Heart left ventricle (tissue), 16 donors: Measurements from ENCODE around the gene ASCC3. TPM values are rescaled to one million over a fixed set of nuclear protein-coding genes. Genes with fewer than 3 reads are reported as not detected.

Experiments
- ATAC-seq, 4 donors: fragments of 200-7000 bp; cut with Tn5 transposase; one replicate each; pipeline ENCODE4 v1.9.1; 2020 to 2022; ENCODE audit warnings: moderate library complexity in 4 of 4, mild to moderate bottlenecking in 3 of 4, moderate number of reproducible peaks in 1 of 4
- DNase-seq, 5 donors: peaks; one replicate each; pipeline ENCODE4 v3.0.0-alpha.2; 2020
- H3K27ac ChIP-seq, 12 donors: fragments of 200-600 bp; sonication (generic) in 4 of 12; one replicate each; pipeline versions ENCODE4 v1.5.0 to v1.8.0; 2016 to 2022; ENCODE audit warnings: mild to moderate bottlenecking in 2 of 12
- H3K27me3 ChIP-seq, 9 donors: fragments of 200-600 bp; sonication (generic) in 2 of 9; one replicate each; pipeline versions ENCODE4 v1.5.1 to v1.8.0; 2016 to 2022; ENCODE audit warnings: mild to moderate bottlenecking in 3 of 9
- H3K36me3 ChIP-seq, 9 donors: fragments of 200-600 bp; sonication (generic) in 2 of 9; one replicate each; pipeline versions ENCODE4 v1.5.0 to v1.8.0; 2018 to 2022; ENCODE audit warnings: mild to moderate bottlenecking in 2 of 9
- H3K4me1 ChIP-seq, 12 donors: fragments of 200-600 bp; sonication (generic) in 4 of 12; one replicate each; pipeline versions ENCODE4 v1.5.0 to v1.8.0; 2016 to 2022; ENCODE audit warnings: mild to moderate bottlenecking in 3 of 12
- H3K4me3 ChIP-seq, 12 donors: fragments of 200-600 bp; sonication (generic) in 4 of 12; one replicate each; pipeline versions ENCODE4 v1.5.0 to v1.8.0; 2017 to 2022; ENCODE audit warnings: mild to moderate bottlenecking in 9 of 12, moderate library complexity in 4 of 12
- H3K9me3 ChIP-seq, 12 donors: fragments of 200-600 bp; sonication (generic) in 4 of 12; one replicate each; pipeline versions ENCODE4 v1.5.0 to v1.8.0; 2016 to 2022; ENCODE audit warnings: mild to moderate bottlenecking in 1 of 12
- POLR2A ChIP-seq, 2 donors: fragments of 450-650 bp; IDR thresholded peaks; one replicate each; pipeline ENCODE4 v1.6.1; 2017; ENCODE audit warnings: antibody characterized with exemption in 2 of 2, mild to moderate bottlenecking in 2 of 2, moderate library complexity in 2 of 2
- WGBS, 4 donors: extraction: QIAGEN DNeasy Blood & Tissue Kit in 2 of 4; methylation state at CpG; one replicate each; pipeline versions ENCODE4 v1.1.5 to v1.1.7; 2013 to 2018; 5-methylcytosine and 5-hydroxymethylcytosine counted together
- intact Hi-C, 10 donors: fragments of 100-400 bp; cut with DNase I; formaldehyde crosslinking; loops; one replicate each; pipeline versions ENCODE4 v1.11.1 to v1.14.2; 2022
- polyA plus RNA-seq, 2 donors: library from polyadenylated mRNA; stranded (reverse); fragments of 200-250 nt; gene quantifications; one replicate each; pipeline ENCODE4 v1.2.3, GENCODE V29; 2013
- total RNA-seq, 9 donors: library from RNA; depleted of rRNA in 2 of 9; stranded (reverse); fragments of >200 nt in 2 of 9; fragmentation: NEBNext Ultra II Directional in 3 of 9; extraction: Animal tissue kit (Norgen Biotek cat#: 25700) in 3 of 9; gene quantifications; one replicate each; pipeline versions ENCODE4 v1.1.0 to v1.2.4, GENCODE V29; 2016 to 2023
- TF ChIP-seq, protein P1 (sequence below), 12 donors: fragments of 200-600 bp; sonication (generic) in 4 of 12; IDR thresholded peaks; one replicate each; pipeline versions ENCODE4 v1.5.0 to v1.8.0; 2018 to 2022; ENCODE audit warnings: antibody characterized with exemption in 12 of 12, mild to moderate bottlenecking in 5 of 12
- donor health status: ischemic (EF 13 %, LVEDD 7.1; RV severe dilation, severe dysfunction).
- donor health status: healthy with polysubstance abuse.
- donor health status: DM: no; HTN: yes; CAD: no.
- donor health status: DM: no; HTN: no; CAD: no.
- donor health status: ischemic (EF 25% LVEDD 6.9; RV normal size, moderate dysfunction).
- donor health status: ischemic (EF 25% LVEDD 5.7; RV mildly dilated, moderate dysfunction).
- donor health status: healthy.
- donor health status: DM: yes; HTN: yes; CAD: no.
- donor health status: ischemic (EF 35%, LVEDD 5.7; RV mildly dilated, moderate dysfunction).
- donor health status: nonischemic (EF 11% LVEDD 7.7; RV severe dilation, severe dysfunction).
- donor health status: DM: yes; HTN: yes; CAD: no.
- donor health status: PGD.
- donor health status: ischemic (EF 29% LVEDD 5.4; RV normal size, mild dysfunction).
- donor health status: nonischemic (EF 23%, LVEDD 6.1; RV moderate dilation, normal function).

The ASCC3 gene
- total and polyA plus RNA-seq, 11 donors: 3.4 to 29.2 (median 15.0) TPM

DNA sequence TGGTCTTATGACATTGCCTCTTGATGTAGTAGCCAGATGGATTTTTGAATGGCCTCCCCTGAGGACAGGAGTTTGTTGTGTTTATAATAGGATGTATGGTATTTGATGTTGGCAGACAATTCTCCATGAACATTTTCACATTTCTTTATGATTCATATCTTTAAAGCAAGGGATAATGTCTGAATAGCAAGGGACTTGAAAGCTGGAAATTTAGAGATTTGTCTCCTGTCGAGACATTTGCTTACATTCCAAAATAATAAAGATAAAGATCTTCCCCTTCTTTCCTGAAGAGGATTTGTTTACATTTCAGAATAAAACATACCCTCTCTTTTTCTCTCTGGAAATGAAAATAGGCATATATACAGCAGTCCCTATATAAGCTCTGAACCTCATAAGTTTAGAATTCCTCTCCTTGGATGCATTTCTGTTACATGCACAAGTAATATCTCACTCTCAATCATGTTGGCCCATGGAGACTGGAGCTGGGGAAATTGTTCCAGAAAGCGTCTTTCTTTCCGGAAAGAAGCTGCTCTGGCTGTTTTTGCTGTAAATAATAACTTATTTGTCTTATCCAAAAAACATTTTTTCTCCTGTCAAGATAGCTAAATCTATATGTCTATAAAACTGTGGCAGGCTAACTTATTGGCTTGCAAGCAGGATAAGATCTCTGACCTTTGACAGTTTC lies 42.5 kb upstream of the ASCC3 start:
- H3K4me1 ChIP-seq: no peaks in the 10 kb centered on the region
- DNase-seq (no peak), ATAC-seq (no peak)
- WGBS, 4 donors: 68 to 78% (median 73%) methylated on average over 3 of the region's 3 CpGs
- H3K36me3 ChIP-seq: no peaks in the 10 kb centered on the region
- H3K27ac ChIP-seq: no peak overlapping the region
- TF ChIP-seq, protein P1, sequence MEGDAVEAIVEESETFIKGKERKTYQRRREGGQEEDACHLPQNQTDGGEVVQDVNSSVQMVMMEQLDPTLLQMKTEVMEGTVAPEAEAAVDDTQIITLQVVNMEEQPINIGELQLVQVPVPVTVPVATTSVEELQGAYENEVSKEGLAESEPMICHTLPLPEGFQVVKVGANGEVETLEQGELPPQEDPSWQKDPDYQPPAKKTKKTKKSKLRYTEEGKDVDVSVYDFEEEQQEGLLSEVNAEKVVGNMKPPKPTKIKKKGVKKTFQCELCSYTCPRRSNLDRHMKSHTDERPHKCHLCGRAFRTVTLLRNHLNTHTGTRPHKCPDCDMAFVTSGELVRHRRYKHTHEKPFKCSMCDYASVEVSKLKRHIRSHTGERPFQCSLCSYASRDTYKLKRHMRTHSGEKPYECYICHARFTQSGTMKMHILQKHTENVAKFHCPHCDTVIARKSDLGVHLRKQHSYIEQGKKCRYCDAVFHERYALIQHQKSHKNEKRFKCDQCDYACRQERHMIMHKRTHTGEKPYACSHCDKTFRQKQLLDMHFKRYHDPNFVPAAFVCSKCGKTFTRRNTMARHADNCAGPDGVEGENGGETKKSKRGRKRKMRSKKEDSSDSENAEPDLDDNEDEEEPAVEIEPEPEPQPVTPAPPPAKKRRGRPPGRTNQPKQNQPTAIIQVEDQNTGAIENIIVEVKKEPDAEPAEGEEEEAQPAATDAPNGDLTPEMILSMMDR (IDR thresholded peaks at IDR 0.05): no peak
- no peak for TF ChIP-seq POLR2A (IDR thresholded peaks at IDR 0.05)
- H3K27me3 ChIP-seq: no peaks in the 10 kb centered on the region
- no peaks in the 10 kb centered on the region for H3K9me3 ChIP-seq
- intact Hi-C loops: no loop called here
- H3K4me3 ChIP-seq: no peak overlapping the region

DNA sequence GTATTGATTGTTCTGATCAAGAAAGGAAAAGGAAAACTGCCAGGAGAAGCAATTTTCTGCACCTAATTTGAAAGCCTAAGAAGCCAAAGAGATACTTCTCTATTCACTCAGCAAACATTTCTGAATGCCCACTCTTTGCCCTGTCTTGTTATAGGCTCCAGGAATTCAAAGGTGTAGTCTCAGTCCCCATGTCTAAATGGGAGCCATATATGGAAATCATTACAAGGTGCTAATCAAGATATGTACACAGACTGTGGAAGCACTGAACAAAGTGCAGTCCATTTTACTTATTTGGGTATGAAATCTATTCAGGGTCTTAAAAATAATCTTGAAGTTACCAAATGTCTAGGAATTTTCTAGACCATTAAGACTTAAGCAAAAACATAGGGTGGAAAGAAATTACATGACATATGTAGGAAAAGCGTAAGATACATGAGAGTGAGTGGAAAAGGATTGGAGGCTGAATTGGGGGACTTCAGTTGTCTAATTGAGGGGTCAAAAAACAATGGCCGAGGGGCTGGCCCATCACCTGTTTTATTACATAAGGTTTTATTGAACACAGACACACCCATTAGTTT lies 39.0 kb upstream of the ASCC3 start:
- no peak for ATAC-seq
- Histone ChIP-seq H3K27ac (no peak overlapping the region), H3K4me1 (no peaks in the 10 kb centered on the region), H3K27me3 (no peaks in the 10 kb centered on the region), H3K9me3 (no peaks in the 10 kb centered on the region), H3K4me3 (no peak overlapping the region), H3K36me3 (no peaks in the 10 kb centered on the region)
- TF ChIP-seq, protein P1 (IDR thresholded peaks at IDR 0.05): no peak
- TF ChIP-seq POLR2A (IDR thresholded peaks at IDR 0.05): no peak
- intact Hi-C loops: no loop called here
- 79 to 91% (median 85%) methylated on average over 2 of the region's 2 CpGs for WGBS, 4 donors
- DNase-seq: no peak

DNA sequence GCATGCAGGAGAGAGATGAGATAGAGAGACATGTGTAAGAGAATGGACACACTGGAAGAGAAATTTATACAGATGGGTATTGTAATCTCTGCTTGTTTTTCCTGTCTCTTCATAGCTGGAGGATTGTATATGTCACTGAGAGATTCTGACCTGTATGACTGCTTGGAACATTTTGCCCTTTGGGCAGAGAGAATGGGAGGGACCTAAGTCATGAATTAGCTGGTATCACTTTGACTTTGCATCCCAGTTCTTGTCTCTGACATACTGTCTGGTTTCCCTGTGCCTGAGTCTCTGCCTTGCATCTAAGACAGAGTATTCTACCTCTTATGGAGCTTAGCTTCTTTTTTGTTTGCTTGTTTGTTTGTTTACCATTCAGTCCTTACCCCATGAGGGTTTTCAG lies 37.0 kb upstream of the ASCC3 start:
- Histone ChIP-seq H3K9me3 (no peaks in the 10 kb centered on the region), H3K36me3 (no peaks in the 10 kb centered on the region), H3K27ac (no peak overlapping the region), H3K4me1 (no peaks in the 10 kb centered on the region), H3K4me3 (no peak overlapping the region), H3K27me3 (no peaks in the 10 kb centered on the region)
- intact Hi-C loops: no loop called here
- ATAC-seq (no peak), DNase-seq (no peak)
- TF ChIP-seq, protein P1 (IDR thresholded peaks at IDR 0.05): no peak
- TF ChIP-seq POLR2A (IDR thresholded peaks at IDR 0.05): no peak

DNA sequence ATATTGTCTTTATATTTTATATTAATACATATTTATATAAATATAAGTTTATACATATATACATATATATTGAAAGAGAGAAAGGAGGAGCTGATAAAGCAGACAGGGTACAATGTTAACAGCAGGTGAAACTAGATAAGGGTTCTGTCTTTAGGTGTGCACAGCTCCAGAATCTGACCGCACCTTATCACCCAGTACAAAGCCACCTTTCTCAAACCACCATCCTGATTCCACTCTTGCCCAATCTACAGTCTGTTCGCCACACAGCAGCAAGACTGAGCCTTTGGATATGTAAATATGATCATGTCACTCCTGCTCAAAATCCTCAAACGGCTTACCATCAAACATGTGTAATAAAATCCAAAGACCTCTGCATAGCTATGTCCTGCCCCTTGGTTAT lies 34.7 kb upstream of the ASCC3 start:
- no peaks in the 10 kb centered on the region for H3K9me3 ChIP-seq
- 84 to 89% (median 88%) methylated on average over 3 of the region's 3 CpGs for WGBS, 4 donors
- H3K4me3 ChIP-seq: no peak overlapping the region
- no peaks in the 10 kb centered on the region for H3K4me1 ChIP-seq
- no peak for ATAC-seq
- intact Hi-C loops: no loop called here
- DNase-seq: no peak
- no peaks in the 10 kb centered on the region for H3K27me3 ChIP-seq
- TF ChIP-seq, protein P1 (IDR thresholded peaks at IDR 0.05): no peak
- TF ChIP-seq POLR2A (IDR thresholded peaks at IDR 0.05): no peak
- no peak overlapping the region for H3K27ac ChIP-seq
- no peaks in the 10 kb centered on the region for H3K36me3 ChIP-seq
